Measurements from ENCODE around the gene TICAM2.

TICAM2 gene

DNA sequence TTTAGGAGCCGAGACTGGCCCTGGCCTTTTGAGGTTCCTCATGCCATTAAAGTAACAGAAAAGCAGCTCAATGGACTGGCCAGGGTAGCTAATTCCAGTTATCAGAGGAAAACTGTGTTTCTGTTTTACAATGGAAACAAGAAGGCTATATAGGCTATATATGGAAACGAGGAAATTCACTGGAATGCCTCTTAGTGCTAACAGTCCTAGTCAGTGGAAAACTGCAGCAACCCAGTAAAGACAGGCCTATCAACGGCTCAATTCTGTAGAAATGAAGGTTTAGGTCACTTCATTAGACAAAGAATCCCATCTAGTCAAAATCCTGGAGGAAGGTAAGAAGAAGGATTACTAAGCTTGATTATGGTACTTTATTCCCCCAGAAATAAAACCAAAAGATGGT, 3.2 kb upstream of the TICAM2 start:
- no peak for DNase-seq

DNA sequence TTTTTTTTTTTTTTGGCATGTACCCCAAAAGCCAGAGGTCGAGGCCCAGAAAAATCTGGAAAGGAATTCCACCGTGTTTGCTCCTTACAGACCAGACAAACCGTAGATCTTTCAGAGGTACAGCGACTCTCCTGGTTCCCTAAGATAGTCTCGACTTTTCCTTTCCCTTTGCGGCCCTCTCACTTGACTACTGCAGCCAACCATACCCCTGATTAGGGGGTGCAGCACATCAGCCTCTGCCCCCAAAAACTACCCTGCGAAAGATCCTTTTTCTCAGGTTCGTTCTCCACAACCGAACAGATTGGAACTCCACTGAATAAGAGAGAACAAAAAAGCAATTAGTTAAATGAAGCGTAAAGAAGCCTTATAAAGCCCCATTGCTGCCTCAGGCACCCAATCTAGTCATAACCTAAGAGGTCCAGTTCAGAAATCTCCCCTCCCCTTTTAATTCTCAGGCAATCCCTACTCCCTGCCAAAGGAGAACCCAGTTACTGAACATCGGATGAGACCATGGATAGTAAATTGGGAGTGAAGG, 379 bp upstream of the TICAM2 start:
- DNase-seq: no peak

DNA sequence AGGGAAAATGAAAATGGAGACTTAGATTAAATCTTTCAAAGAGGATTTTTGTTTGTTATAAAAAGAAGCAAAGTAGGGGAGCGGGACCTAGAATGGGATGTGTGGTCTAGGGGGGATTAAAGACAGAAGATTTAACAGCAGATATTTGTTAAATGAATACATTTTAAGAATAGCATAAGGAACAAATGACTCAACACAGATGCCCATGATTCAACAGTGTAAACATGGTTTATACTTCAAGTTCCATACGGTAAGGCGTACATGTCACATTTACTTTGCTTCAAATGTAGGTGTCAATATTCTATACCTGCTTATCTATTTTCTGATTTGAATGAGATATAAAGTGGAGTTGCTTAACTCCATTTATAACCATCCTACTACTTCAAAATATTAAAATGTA, 1.5 kb downstream of the TICAM2 start:
- DNase-seq: peak; percentile 45

DNA sequence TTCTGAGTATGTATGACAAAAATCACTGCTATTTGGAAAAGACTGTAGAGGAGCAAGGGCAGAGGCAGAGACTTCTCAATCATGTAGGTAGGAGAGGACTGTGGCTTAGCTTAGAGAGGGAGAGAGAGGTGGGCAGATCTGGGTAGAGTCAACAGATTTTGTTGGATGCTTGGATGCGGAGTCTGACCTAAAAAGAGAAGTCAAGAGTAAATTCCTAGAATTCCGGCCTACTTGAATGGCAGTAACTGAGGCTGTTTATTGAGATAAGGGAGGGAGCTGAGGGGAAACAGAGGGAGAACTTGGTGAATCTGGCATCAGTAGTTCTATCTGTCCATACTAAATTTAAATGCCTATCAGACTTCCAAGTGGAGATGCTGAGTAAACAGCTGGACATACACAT, 2.4 kb downstream of the TICAM2 start:
- DNase-seq: no peak

DNA sequence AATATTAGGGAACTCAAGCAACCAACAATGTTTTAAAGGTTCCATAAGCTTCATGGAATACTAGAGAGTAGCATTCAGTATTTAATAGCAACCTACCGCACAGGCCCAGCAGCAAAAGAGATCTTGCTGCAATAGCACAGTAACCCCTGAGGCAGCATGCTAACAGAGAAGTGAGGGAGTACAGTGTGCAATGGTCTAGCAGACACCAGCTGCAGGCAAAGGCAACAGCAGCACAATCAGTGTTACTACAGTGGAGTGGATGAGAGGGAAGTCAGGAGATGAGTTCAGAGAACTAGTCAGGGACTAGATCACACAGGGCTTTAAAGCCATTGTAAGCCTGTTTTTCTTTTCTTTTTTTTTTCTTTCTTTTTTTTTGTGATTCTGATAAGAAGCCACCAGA, 2.8 kb downstream of the TICAM2 start:
- DNase-seq: peak; percentile 23

DNA sequence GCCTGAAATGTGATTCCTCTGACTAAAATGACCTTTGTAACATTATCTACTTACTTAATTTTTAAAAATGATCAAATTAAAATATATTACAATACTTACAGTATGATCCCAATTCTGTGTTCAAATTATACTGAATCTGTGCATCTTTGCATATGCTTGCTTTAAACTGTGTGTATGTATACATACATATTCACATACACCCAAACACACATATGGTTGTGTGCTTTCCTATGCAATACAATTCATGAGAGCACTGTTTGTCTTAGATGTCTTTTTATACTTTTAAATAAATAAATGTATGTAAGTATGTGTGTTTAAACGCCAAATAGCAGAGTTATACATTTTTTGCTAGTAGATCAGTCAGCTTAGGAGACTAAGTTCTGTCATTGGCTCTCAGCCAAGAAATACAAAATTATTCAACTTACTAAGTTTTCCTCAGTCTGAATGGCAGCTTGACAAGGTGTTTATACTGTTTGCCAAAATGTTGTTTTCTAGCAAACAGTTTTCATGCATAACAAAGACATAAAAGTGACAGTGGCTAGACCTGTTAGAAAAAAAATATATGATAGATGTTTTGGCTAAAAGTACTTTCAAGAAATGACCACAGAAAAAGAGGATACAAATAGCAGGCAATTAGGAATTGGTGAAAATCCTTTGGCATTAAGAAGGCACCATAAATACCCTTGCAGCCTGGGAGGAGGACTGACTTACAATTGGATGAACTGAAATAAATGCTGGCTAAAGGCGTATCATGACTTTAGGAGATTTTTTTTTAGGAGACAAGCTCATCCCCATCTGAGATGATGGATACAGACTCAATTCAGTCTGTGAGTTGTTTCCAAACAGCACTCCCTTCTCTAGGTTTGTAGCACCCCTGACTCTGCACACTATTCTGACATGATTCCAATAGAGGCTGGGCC, 7.9 kb downstream of the TICAM2 start:
- peak; percentile 24 for DNase-seq

DNA sequence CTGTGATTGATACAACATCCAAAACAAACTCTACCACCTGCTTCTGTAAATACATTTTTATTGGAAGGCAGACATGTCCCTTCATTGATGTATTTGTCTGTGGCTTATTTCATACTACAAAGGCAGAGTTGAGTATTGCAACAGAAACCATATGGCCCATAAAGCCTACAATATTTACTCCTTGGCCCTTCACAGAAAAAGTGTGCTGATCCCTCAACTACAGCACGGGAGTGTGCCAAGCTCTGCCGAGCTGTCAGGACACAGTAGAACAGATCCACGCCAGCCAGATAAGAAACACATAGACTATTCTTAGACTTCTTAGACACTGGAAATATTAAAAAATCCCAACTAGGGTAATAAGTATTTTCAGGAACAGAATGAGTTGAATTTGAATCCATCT, 13.2 kb downstream of the TICAM2 start:
- no peak for DNase-seq

DNA sequence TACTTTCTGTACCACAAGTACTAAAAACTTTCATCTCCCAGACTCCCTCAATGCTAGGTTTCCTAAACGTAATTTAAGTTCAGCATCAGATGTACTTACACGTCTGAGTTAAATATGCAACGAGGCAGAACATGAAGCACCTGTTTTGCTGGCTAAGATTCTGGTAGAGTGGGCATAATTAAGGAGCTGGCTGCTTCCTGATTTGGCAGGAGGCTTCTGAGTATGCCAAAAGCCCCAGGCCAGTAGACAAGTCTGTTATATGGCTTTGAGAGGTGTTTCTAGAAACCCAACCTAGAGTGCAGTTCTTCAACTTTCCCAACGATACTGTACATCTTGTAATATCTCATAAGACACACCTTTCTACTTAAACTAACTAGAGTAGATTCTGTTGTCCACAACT, 13.6 kb downstream of the TICAM2 start:
- no peak for DNase-seq

DNA sequence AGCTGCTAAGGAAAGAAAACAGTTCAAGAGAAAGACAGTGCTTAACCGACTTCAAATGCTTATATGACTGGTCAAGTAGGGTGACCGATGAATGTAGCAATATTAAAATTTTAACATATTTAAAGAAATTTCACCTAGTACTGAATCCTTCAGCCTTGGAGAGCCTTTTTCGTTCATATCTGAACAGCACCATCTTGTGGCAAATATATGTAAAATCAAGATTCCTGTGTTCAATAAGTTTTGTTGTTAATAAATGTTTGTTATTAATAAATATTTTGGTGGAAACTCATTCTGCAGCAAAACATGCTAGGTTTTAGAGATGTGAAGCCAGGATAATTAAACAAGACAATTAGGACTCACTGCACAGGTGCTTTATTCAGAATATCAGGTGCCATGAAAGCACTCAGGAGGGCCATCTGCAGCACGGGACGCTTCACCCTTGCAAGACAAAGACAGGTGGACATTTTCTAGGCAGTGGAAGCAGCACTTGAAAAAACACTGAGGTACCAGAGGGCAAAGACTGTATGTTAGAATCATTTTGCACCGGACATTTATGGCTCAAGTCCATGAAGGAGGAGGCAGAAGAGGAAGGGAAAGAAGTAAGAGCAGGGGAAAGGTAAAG, 15.6 kb downstream of the TICAM2 start:
- peak; percentile 30 for DNase-seq

DNA sequence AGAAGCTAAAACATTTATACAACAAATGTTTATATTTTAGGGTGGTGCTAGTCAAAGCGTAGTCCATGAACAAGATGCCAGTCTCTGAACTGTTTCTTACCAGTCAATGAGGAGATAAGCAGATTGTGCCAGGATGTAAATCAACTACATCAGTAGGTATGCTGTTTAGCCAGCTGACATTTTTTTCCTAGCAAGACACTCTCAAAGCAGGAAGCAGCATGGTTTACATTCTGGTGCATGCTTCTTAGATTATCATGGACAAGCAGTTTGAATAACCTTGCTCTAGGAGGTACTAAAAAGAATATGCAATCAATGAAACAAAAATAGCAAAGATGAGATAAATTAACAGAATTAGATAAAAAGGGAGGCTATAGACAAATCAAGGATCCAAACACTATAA, 17.0 kb downstream of the TICAM2 start:
- DNase-seq: no peak

DNA sequence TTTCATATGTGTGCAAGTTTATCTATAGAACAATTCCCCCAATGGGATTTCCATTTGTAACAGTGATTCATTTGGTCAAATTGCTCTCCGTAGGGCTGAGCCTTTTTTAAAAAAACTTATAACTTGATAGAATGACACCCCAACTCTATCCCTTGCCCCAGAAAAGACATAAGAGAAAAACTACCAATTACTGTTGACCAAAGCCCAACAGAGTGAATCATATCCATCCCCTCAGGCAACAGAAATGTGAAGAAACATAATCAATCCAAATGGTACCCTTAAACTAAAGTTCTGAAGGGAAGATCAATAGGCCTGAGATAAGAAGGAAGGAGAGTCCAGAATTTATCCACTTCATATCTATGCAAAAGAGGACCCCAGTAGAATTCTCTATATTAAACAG, 17.8 kb downstream of the TICAM2 start:
- DNase-seq: no peak

DNA sequence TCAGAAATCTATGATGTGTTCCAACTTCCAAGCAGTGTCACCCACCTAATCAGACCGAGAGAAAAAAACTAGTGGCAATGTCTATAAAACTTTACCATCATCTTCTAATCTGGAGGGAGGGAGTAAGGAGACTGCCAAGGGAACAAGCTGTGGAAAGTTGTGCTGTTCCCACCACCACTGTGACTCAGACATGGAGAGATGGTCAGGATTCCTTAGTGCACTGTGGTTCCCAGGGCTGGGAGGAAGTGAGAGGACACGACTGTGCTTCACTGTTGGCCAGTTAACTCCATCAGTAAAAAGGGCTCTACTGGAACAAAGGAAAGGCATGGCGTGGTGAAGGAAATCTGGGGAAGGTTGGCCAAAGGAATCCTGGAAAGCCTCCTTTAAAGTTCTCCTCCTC, 18.8 kb downstream of the TICAM2 start:
- peak; percentile 84 for DNase-seq

DNA sequence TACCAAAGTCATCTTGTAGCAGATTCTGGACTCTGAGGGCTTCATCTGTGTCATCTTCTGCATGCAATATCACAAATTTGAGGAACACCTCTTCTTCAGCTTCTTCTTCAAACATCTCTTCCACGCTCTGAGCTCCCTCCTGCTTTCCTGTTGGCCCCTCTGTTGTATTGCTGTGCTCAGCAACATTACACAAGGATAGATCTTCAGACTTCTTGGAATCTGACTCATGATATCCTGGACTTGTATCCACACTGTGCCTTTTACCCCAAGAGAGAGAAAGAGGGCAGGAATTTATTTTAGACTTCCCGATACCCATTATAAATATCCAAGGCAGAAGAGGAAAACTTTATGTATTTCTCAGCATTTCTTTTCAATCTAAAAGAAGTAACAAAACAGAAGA, 21.3 kb downstream of the TICAM2 start:
- DNase-seq: no peak

DNA sequence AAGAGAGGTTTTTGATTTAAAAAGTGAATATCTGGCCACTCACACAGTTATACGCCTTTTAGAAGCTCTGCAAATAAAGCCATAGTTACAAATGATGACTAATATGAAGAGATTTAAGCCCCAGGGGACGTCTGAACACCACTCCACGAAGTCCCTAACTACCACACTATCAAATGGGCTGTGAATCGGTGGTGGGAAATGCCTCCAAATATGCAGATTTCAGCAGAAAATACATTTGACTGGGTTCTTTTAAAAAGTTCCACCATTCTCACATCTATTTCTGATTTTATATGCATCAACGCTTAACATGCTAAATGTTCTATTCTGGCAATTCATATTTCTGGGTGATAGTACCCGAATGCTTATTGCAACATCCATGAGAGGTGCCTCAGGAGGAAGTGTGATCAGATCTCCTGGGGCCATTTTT, 22.5 kb downstream of the TICAM2 start:
- DNase-seq: peak; percentile 65

DNA sequence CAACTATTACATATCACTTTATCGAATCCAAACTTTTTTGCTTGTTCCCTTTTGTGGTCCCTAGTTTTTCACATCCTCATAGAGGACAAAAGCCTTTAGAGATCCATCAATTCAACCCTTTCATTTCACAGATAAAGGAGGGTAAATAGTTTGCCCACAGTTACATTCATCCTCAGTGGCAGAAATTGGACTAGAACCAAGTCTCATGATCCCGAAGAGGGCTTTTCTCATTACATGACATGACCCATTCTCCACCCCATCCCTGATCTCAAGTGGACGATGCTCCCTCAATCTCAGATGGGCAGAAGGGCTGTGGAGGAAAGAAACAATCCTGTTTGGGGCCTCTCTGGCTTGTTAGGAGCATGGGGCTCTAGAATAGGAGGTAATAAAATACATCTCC, 23.1 kb downstream of the TICAM2 start:
- DNase-seq: no peak

DNA sequence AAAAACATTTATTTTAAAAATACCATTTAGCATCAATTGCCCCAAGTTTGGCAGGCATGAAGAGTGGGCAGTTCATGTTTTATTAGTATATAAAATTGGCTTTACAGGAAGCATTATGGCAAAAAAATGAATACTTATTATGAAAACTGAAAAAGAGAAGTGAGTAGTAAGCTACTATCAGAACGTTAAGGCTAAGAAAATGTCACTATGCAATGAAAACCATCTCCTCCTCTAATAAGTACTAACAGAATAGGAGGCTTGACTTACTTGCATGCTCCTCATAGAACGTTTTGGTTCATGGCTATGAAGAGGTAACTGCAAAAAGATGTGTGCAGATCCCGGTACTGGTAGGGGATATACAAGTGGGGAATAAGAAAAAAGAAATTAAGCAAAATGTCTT, 23.6 kb downstream of the TICAM2 start:
- no peak for DNase-seq

DNA sequence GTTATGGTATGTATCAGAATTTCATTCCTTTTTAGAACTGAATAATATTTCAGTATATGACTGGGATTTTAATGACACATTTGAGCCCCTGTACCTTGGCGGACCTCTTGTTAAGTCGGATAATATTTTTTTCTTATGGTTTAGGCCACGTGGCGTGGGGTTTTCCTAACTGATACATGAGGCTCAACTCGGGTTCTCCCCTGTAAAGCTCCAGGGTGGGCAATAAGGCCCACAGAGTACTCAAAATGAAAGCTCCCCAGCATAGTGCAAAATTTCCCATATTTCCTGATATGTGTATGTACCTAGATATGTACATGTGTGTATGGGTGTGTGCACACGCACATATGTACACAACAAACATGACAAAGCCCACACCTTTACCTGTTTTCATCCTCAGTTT, 24.5 kb downstream of the TICAM2 start:
- DNase-seq: no peak

DNA sequence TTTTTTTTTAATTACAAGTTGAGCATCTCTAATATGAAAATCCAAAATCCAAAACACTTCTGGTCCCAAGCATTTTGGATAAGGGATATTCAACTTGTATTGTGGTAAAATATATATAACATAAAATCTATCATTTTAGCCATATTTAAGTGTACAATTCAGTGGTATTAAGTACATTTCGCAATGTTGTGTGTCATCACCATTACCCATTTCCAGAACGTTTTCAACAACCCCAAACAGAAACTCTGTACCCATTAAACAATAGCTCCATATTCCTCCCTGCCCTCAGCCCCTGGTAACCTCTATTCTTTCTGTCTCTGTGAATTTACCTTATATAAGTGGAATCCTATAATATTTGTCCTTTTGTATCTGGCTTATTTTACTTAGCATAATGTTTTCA, 24.9 kb downstream of the TICAM2 start:
- DNase-seq: no peak

DNA sequence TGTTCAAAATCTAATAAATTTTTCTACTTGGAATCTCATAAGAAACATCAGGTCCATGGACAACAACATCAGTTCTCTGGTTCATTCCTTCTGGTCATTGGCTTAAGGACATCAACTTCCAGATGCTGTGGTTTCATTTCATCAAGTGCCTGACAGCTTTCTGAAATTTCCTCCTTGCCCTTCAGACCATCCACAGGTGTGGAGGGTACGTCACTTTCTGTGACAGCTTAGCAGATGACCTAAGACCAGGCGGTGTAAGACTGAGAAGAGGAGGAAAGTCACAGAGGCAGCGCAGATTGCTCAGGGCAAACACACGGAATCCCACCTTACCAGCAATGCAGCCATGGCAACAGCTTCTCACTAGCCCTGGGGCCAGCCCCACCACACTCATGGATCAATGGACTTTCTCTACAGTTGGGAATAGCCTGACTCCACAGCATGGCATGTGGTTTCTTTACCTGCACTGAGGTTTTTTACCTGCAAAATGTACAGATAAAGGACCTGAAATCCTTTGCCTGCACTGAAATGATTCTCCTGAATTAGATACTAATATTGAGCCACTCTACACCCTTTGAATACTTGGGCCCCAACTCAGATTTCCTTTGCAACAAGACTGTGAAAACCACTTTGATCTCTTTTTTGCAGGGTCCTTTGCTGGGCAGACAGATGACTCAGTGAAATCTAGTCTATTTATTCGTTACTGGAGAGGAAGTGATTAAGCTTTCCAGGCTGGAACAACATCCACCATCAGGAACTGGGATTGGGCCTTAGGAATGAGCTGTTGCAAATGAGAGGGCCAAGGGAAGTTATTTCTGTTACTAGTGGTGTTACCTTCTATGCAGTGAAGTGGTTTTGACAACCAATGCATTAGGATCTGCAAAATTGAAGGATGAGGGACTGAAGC, 26.9 kb downstream of the TICAM2 start:
- peak; percentile 81 for DNase-seq

DNA sequence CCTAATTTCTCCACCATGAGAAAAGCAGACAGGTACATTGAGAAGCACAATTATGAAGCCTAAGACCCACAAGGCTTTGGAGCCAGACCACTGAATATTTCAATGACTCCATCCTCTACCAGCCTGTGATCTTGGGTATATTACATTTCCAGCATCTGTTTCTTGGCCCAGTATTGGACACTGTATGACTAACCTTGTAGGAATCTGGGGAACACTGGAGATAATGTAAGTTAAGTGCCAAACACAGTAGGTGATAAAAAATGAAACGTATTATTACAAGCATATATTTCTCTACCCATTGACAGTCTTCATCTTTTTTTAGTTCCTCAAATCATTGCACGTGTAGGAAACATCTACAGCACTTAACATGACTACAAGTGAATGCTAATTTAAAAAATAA, 29.1 kb downstream of the TICAM2 start:
- DNase-seq: peak; percentile 73

DNA sequence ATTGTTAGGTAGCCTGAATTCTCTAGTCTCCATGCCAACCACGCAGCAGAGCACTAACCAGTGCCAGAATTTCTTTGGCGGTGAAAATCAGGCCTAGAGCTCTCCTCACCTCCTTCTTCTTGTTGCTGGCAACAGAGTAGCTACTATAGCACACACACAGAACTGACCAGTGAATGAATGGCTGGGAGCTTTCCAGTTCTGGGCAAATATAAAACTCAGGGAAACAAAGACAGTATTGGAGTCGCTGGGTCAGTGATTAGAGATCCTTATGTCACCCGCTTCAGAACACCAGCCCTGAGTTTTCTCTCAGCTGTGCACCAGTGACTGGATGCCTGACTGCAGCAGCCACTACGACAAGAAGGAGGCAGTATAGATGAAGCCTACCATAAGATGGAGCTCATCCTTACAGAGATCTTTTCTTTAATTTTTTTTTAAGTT, 30.8 kb downstream of the TICAM2 start:
- DNase-seq: no peak

DNA sequence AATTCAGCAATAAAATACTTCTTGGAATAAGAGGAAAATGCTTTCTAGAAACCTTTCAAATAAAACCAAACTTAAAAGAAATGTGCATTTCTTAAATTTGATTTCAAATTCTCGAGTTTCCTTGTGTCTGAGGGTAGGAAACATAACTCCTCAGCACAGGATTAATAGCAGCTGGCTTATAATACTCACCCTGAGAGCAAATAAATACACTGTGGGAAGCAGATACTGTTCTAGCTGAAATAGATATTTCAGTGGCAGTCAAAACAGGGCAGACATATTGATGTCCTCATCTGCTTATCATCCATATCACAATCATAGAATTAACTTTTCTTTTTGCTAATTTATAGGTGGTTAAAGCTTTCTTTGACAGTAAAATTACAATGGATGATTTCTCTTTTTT, 33.6 kb downstream of the TICAM2 start:
- no peak for DNase-seq

DNA sequence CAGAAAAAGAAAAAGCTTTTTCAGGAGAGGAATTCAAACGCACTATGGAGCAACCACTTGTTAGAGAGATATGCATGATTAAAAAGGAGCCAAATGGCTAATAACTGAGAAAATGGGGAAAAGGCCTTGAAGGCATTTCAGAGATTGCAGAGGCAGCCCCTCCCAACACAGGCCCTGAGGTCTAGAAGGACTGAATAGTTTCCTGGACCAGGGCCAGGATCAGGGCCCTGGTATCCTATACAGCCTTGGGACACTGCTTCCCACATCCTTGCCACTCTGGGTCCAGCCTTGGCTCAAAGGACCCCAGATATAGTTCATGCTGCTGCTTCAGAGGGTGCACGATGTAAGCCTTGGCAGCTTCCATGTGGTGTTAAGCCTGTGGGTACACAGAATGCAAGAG, 37.0 kb downstream of the TICAM2 start:
- no peak for DNase-seq

All from fibroblast of skin of right quadriceps (primary cell).